Lung (tissue), 12 donors: ENCODE measurements around the gene AIF1. TPM values are rescaled to one million over a fixed set of nuclear protein-coding genes. Genes with fewer than 3 reads are reported as not detected.
"Not testable (repeated sequence)": the region's sequence is repeated elsewhere in the genome, so short reads cannot be mapped to it uniquely, and the experiment has no call there.

Experiments
- ATAC-seq: fragments of 200-7000 bp; cut with Tn5 transposase; one replicate; pipeline ENCODE4 v1.9.1; 2020; ENCODE audit warnings: moderate number of reproducible peaks; ENCODE audit not compliant: insufficient read depth, low FRiP score
- DNase-seq, 3 donors: peaks; one replicate each; pipeline ENCODE4 v3.0.0-alpha.2; 2013 to 2017
- H3K27ac ChIP-seq, 2 donors: one replicate each; pipeline ENCODE4 v1.5.1; 2013; ENCODE audit warnings: mild to moderate bottlenecking in 2 of 2, moderate library complexity in 2 of 2, control low read depth in 1 of 2, inconsistent platforms in 1 of 2, low read depth in 1 of 2, low read length in 1 of 2
- H3K27me3 ChIP-seq, 3 donors: one replicate each; pipeline ENCODE4 v1.5.1; 2013; ENCODE audit warnings: low read length in 2 of 3; ENCODE audit not compliant: control insufficient read depth in 3 of 3, insufficient read depth in 3 of 3
- H3K36me3 ChIP-seq, 4 donors: one replicate each; pipeline ENCODE4 v1.5.1; 2013; ENCODE audit warnings: low read length in 4 of 4, mild to moderate bottlenecking in 1 of 4, moderate library complexity in 1 of 4; ENCODE audit not compliant: control insufficient read depth in 4 of 4, insufficient read depth in 4 of 4
- H3K4me1 ChIP-seq, 5 donors: one replicate each; pipeline ENCODE4 v1.5.1; 2013; ENCODE audit warnings: low read length in 5 of 5, mild to moderate bottlenecking in 2 of 5, moderate library complexity in 1 of 5; ENCODE audit not compliant: control insufficient read depth in 5 of 5, insufficient read depth in 5 of 5
- H3K4me3 ChIP-seq: one replicate; pipeline ENCODE4 v1.5.1; 2013; ENCODE audit warnings: mild to moderate bottlenecking, control low read depth, moderate library complexity
- H3K9ac ChIP-seq, 2 donors: one replicate each; pipeline ENCODE4 v1.5.1; 2013; ENCODE audit warnings: low read length in 2 of 2, control low read depth in 1 of 2; ENCODE audit not compliant: insufficient read depth in 1 of 2
- H3K9me3 ChIP-seq, 4 donors: one replicate each; pipeline ENCODE4 v1.5.1; 2013; ENCODE audit warnings: low read length in 3 of 4, mild to moderate bottlenecking in 1 of 4, moderate library complexity in 1 of 4; ENCODE audit not compliant: control insufficient read depth in 4 of 4, insufficient read depth in 3 of 4
- CTCF ChIP-seq: IDR thresholded peaks from 2 replicates; pipeline ENCODE4 v1.5.1; 2012; ENCODE audit warnings: mild to moderate bottlenecking; ENCODE audit errors: control extremely low read depth, extremely low read depth
- WGBS, 2 donors: extraction: QIAGEN DNeasy Blood & Tissue Kit; methylation state at CpG; one replicate each; pipeline ENCODE4 v1.1.7; 2013; 5-methylcytosine and 5-hydroxymethylcytosine counted together
- polyA plus RNA-seq, 2 donors: library from polyadenylated mRNA; stranded (reverse); fragments of 200-250 nt; gene quantifications; one replicate each; pipeline ENCODE4 v1.2.1, GENCODE V29; 2013
- total RNA-seq, 2 donors: library from RNA; depleted of rRNA in 1 of 2; stranded (reverse); fragments of >200 nt in 1 of 2; gene quantifications; one replicate each; pipeline ENCODE4 v1.2.1, GENCODE V29; 2014 to 2021
- donor health status: control.
- donor health status: control.
- donor health status: Bipolar disorder and iron deficiency.
- donor health status: healthy.
- donor health status: DM: yes; HTN: yes; CAD: no.

AIF1 gene
- total and polyA plus RNA-seq, 4 donors, result 38.7 to 345 (median 88.0) TPM

- DNase-seq, result no peak
- ATAC-seq, result no peak
- Histone ChIP-seq H3K4me3 (no peak overlapping the region), H3K27me3 (no peaks in the 10 kb centered on the region), H3K9me3 (no peaks in the 10 kb centered on the region), H3K36me3 (no peaks in the 10 kb centered on the region), H3K9ac (no peak overlapping the region), H3K27ac (no peak overlapping the region), H3K4me1 (peaks cover 0 to 1% (median 0%) of the 10 kb centered on the region in 5 donors)
- no peak for TF ChIP-seq CTCF
- WGBS, 2 donors, result 45 to 57% methylated on average over 12 of the region's 12 CpGs
Observed at GRCh38 chr6:31587791-31588777, 26.9 kb upstream of the AIF1 start.

- Histone ChIP-seq H3K27ac (no peak overlapping the region), H3K9me3 (no peaks in the 10 kb centered on the region), H3K4me3 (no peak overlapping the region), H3K27me3 (no peaks in the 10 kb centered on the region), H3K36me3 (no peaks in the 10 kb centered on the region), H3K4me1 (peaks cover 0 to 1% (median 0%) of the 10 kb centered on the region in 5 donors), H3K9ac (no peak overlapping the region)
- ATAC-seq (no peak), DNase-seq (no peak)
- WGBS, 2 donors, result 57 to 64% methylated on average over 8 to 9 of the region's 9 CpGs
- TF ChIP-seq CTCF, result no peak
Observed at GRCh38 chr6:31588871-31589650, 26.0 kb upstream of the AIF1 start.

GRCh38 chr6:31590691-31591090 is 24.3 kb upstream of the AIF1 start:
- not testable (repeated sequence) for DNase-seq, H3K36me3 ChIP-seq, H3K27me3 ChIP-seq, H3K9me3 ChIP-seq, ATAC-seq, H3K9ac ChIP-seq, H3K4me3 ChIP-seq, H3K4me1 ChIP-seq, H3K27ac ChIP-seq
- 81 to 93% methylated on average over 5 of the region's 5 CpGs for WGBS, 2 donors

- WGBS, 2 donors, result 89 to 93% methylated on average over 7 of the region's 7 CpGs
- Histone ChIP-seq H3K27me3 (no peaks in the 10 kb centered on the region), H3K36me3 (no peaks in the 10 kb centered on the region), H3K4me1 (no peaks in the 10 kb centered on the region), H3K27ac (no peak overlapping the region), H3K4me3 (no peak overlapping the region), H3K9me3 (no peaks in the 10 kb centered on the region), H3K9ac (no peak overlapping the region)
- no peak for DNase-seq
- ATAC-seq, result no peak
- TF ChIP-seq CTCF, result no peak
Observed at GRCh38 chr6:31592396-31592771, 22.6 kb upstream of the AIF1 start.
